Left lung (tissue), 10 donors: Measurements from ENCODE around the gene HOXA6. TPM values are rescaled to one million over a fixed set of nuclear protein-coding genes. Genes with fewer than 3 reads are reported as not detected.

Source experiments
- ATAC-seq: fragments of 200-7000 bp; cut with Tn5 transposase; one replicate; pipeline ENCODE4 v1.9.1; 2020; ENCODE audit warnings: moderate library complexity
- DNase-seq, 4 donors: peaks; one replicate each; pipeline ENCODE4 v3.0.0-alpha.2; 2013 to 2020
- H3K27ac ChIP-seq, 2 donors: fragments of 200-600 bp; sonication (generic) in 1 of 2; one replicate each; pipeline versions ENCODE4 v1.5.0 to v1.8.0; 2020 to 2021
- H3K27me3 ChIP-seq, 2 donors: fragments of 200-600 bp; sonication (generic) in 1 of 2; one replicate each; pipeline versions ENCODE4 v1.5.0 to v1.8.0; 2020 to 2021
- H3K36me3 ChIP-seq, 2 donors: fragments of 200-600 bp; sonication (generic) in 1 of 2; one replicate each; pipeline versions ENCODE4 v1.5.0 to v1.8.0; 2020 to 2021
- H3K4me1 ChIP-seq, 2 donors: fragments of 200-600 bp; one replicate each; pipeline ENCODE4 v1.8.0; 2021
- H3K4me3 ChIP-seq, 2 donors: fragments of 200-600 bp; sonication (generic) in 1 of 2; one replicate each; pipeline versions ENCODE4 v1.5.0 to v1.8.0; 2020 to 2021; ENCODE audit warnings: mild to moderate bottlenecking in 1 of 2
- H3K9me3 ChIP-seq, 2 donors: fragments of 200-600 bp; sonication (generic) in 1 of 2; one replicate each; pipeline versions ENCODE4 v1.5.0 to v1.8.0; 2020 to 2021
- CTCF ChIP-seq, 2 donors: fragments of 200-600 bp; sonication (generic) in 1 of 2; IDR thresholded peaks; one replicate each; pipeline versions ENCODE4 v1.5.0 to v1.8.0; 2021; ENCODE audit warnings: antibody characterized with exemption in 2 of 2
- intact Hi-C, 2 donors: fragments of 100-400 bp; cut with DNase I; formaldehyde crosslinking; loops; one replicate each; pipeline versions ENCODE4 v1.11.2 to v1.14.2; 2022
- polyA plus RNA-seq, 6 donors: library from polyadenylated mRNA; unstranded; fragments of 120-200 nt; gene quantifications; one replicate each; pipeline ENCODE4 v1.2.1, GENCODE V29; 2013; ENCODE audit not compliant: insufficient read length in 6 of 6
- total RNA-seq, 2 donors: library from RNA; stranded (reverse); fragmentation: NEBNext Ultra II Directional; extraction: Animal tissue kit (Norgen Biotek cat#: 25700); gene quantifications; one replicate each; pipeline ENCODE4 v1.2.1, GENCODE V29; 2021
- donor health status: DM: no; HTN: yes; CAD: no.
- donor health status: DM: no; HTN: no; CAD: no.

HOXA6 gene
- total and polyA plus RNA-seq, 8 donors: 3.5 to 16.2 (median 14.2) TPM

- Histone ChIP-seq H3K36me3 (no peaks in the 10 kb centered on the region), H3K4me1 (peaks cover 12 to 55% of the 10 kb centered on the region in 2 donors), H3K4me3 (peak overlapping the region in 1 of 2 donors; percentile 31), H3K27ac (no peak overlapping the region), H3K9me3 (no peaks in the 10 kb centered on the region), H3K27me3 (peaks cover 99 to 100% of the 10 kb centered on the region in 2 donors)
- peak in 2 of 4 donors; percentile 24 to 34 for DNase-seq
- intact Hi-C loops: no loop called here
- TF ChIP-seq CTCF (IDR thresholded peaks at IDR 0.05): no peak
- no peak for ATAC-seq
Measured at GRCh38 chr7:27183682-27184336, 36.2 kb upstream of the HOXA6 start.

- Histone ChIP-seq H3K4me1 (peaks cover 12 to 48% of the 10 kb centered on the region in 2 donors), H3K27me3 (peaks cover 99 to 100% of the 10 kb centered on the region in 2 donors), H3K36me3 (no peaks in the 10 kb centered on the region), H3K9me3 (no peaks in the 10 kb centered on the region), H3K4me3 (no peak overlapping the region), H3K27ac (no peak overlapping the region)
- ATAC-seq (no peak), DNase-seq (peak in 2 of 4 donors; percentile 30 to 61)
- no peak for TF ChIP-seq CTCF (IDR thresholded peaks at IDR 0.05)
- intact Hi-C loops: no loop called here
Measured at GRCh38 chr7:27182861-27183681, 35.5 kb upstream of the HOXA6 start.

GRCh38 chr7:27182285-27182841 lies 34.8 kb upstream of the HOXA6 start:
- Histone ChIP-seq H3K4me3 (no peak overlapping the region), H3K27ac (no peak overlapping the region), H3K4me1 (peaks cover 12 to 43% of the 10 kb centered on the region in 2 donors), H3K9me3 (no peaks in the 10 kb centered on the region), H3K27me3 (peaks cover 99 to 100% of the 10 kb centered on the region in 2 donors), H3K36me3 (no peaks in the 10 kb centered on the region)
- DNase-seq (peak in 1 of 4 donors; percentile 16), ATAC-seq (no peak)
- intact Hi-C loops: no loop called here
- no peak for TF ChIP-seq CTCF (IDR thresholded peaks at IDR 0.05)

GRCh38 chr7:27181795-27182275 lies 34.3 kb upstream of the HOXA6 start:
- Histone ChIP-seq H3K27me3 (peaks cover 99 to 100% of the 10 kb centered on the region in 2 donors), H3K36me3 (no peaks in the 10 kb centered on the region), H3K9me3 (no peaks in the 10 kb centered on the region), H3K4me1 (peaks cover 12 to 43% of the 10 kb centered on the region in 2 donors), H3K27ac (no peak overlapping the region), H3K4me3 (no peak overlapping the region)
- DNase-seq: peak in 2 of 4 donors; percentile 17 to 29
- intact Hi-C loops: no loop called here
- no peak for ATAC-seq
- no peak for TF ChIP-seq CTCF (IDR thresholded peaks at IDR 0.05)
